K562 (cell line): Measurements from ENCODE around the gene P2RX3. TPM values are rescaled to one million over a fixed set of nuclear protein-coding genes. Genes with fewer than 3 reads are reported as not detected.

Experiments used
- ATAC-seq: fragments of 200-7000 bp; cut with Tn5 transposase; 3 replicates; pipeline ENCODE4 v1.9.1; 2020; ENCODE audit warnings: moderate library complexity
- BruUV-seq: library from RNA; stranded (reverse); fragments of 400-500 nt; replicated peaks from 2 replicates; lab custom pipeline; 2021; lab: Mats Ljungman, UMichigan
- CTCF ChIA-PET: fragments of 300-600 bp; formaldehyde crosslinking; extraction: SDS; loops from one replicate; lab custom pipeline; 2021; ENCODE audit warnings: low intra/inter-chr PET ratio; lab: Yijun Ruan, JAX
- POLR2A ChIA-PET: fragments of 300-600, 350-650 bp; sonication (Branson Sonifier 250); formaldehyde crosslinking; extraction: SDS; loops from one replicate; lab custom pipeline; 2021; ENCODE audit warnings: antibody characterized with exemption, inconsistent platforms; lab: Yijun Ruan, JAX
- DNase-seq, 4 experiments: peaks; one replicate each; pipeline versions ENCODE4 v3.0.0 to v3.0.0-alpha.2; 2011 to 2018; ENCODE audit warnings: low spot score in 3 of 4, mixed read lengths in 3 of 4; ENCODE audit errors: extremely low read depth in 1 of 4
- FAIRE-seq: peaks from 2 replicates; lab custom pipeline; 2011; peaks lifted over from hg19 to GRCh38; lab: Jason Lieb, UNC
- H2AFZ ChIP-seq: 2 replicates; pipeline ENCODE4 v1.6.0; 2011; ENCODE audit warnings: low read depth, low read length, control low read depth, inconsistent platforms
- H3K27ac ChIP-seq: fragments of 200-600 bp; 3 replicates; pipeline ENCODE4 v1.8.0; 2011; ENCODE audit warnings: low read depth, mild to moderate bottlenecking, control low read depth, inconsistent platforms, low read length, moderate library complexity, mixed read lengths; ENCODE audit errors: extremely low read depth
- H3K27me3 ChIP-seq, 2 experiments: fragments of 300-600 bp in 1 of 2; 2 replicates in 1 of 2; 3 replicates in 1 of 2; pipeline versions ENCODE4 v1.6.0 to v1.8.0; 2011; ENCODE audit warnings: inconsistent platforms in 2 of 2, low read length in 2 of 2, mild to moderate bottlenecking in 1 of 2, mixed read lengths in 1 of 2, moderate library complexity in 1 of 2; ENCODE audit not compliant: control insufficient read depth in 2 of 2, insufficient read depth in 2 of 2
- H3K36me3 ChIP-seq: fragments of 300-600 bp; 3 replicates; pipeline ENCODE4 v1.8.0; 2011; ENCODE audit warnings: mild to moderate bottlenecking, low read length, inconsistent platforms; ENCODE audit not compliant: control insufficient read depth, insufficient read depth
- H3K4me1 ChIP-seq, 2 experiments: fragments of 200-600 bp in 1 of 2; replicated peaks in 1 of 2; 2 replicates in 1 of 2; 3 replicates in 1 of 2; pipeline versions ENCODE4 v1.5.1 to v1.8.0; 2011; ENCODE audit warnings: inconsistent platforms in 2 of 2, low read length in 2 of 2, mild to moderate bottlenecking in 1 of 2, mixed read lengths in 1 of 2, moderate library complexity in 1 of 2; ENCODE audit not compliant: control insufficient read depth in 2 of 2, insufficient read depth in 2 of 2
- H3K4me2 ChIP-seq: 2 replicates; pipeline ENCODE4 v1.6.1; 2011; ENCODE audit warnings: low read length, control low read depth, inconsistent platforms, mixed read lengths; ENCODE audit not compliant: insufficient read depth
- H3K4me3 ChIP-seq: fragments of 200-600 bp; sonication (generic), shearing (Covaris generic); 2 replicates; pipeline ENCODE4 v1.5.1; 2016; ENCODE audit warnings: control low read depth, inconsistent platforms
- H3K79me2 ChIP-seq: fragments of 200-600 bp; 3 replicates; pipeline ENCODE4 v1.8.0; 2011; ENCODE audit warnings: low read length, inconsistent platforms; ENCODE audit not compliant: control insufficient read depth, insufficient read depth
- H3K9ac ChIP-seq, 2 experiments: 2 replicates each; pipeline versions ENCODE4 v1.6.0 to v1.6.1; 2011; ENCODE audit warnings: low read depth in 2 of 2, low read length in 2 of 2, control low read depth in 1 of 2, inconsistent platforms in 1 of 2, mild to moderate bottlenecking in 1 of 2, mixed read lengths in 1 of 2; ENCODE audit not compliant: insufficient read depth in 1 of 2
- H3K9me1 ChIP-seq: one replicate; pipeline ENCODE4 v1.6.0; 2011; ENCODE audit warnings: inconsistent platforms, mild to moderate bottlenecking, low read length, moderate library complexity; ENCODE audit not compliant: control insufficient read depth, insufficient read depth
- H3K9me3 ChIP-seq: replicated peaks from 2 replicates; pipeline ENCODE4 v1.5.1; 2011; ENCODE audit warnings: low read depth, low read length, inconsistent platforms; ENCODE audit not compliant: control insufficient read depth, insufficient read depth
- H4K20me1 ChIP-seq: replicated peaks from 2 replicates; pipeline ENCODE4 v1.6.1; 2011; ENCODE audit warnings: low read length, inconsistent platforms, mixed read lengths; ENCODE audit not compliant: control insufficient read depth, insufficient read depth
- HES1 ChIP-seq: fragments of 450-650 bp; IDR thresholded peaks from 2 replicates; pipeline ENCODE4 v1.6.1; 2016; ENCODE audit warnings: low read depth, mild to moderate bottlenecking, moderate library complexity
- KAT7 ChIP-seq: sonication (generic); formaldehyde crosslinking; IDR thresholded peaks from 2 replicates; pipeline ENCODE4 v1.8.0; 2022; ENCODE audit warnings: missing genetic modification reagents, mild to moderate bottlenecking, borderline replicate concordance
- NCOA1 ChIP-seq: fragments of 450-650 bp; IDR thresholded peaks from 2 replicates; pipeline ENCODE4 v1.6.1; 2016; ENCODE audit warnings: low read depth
- NCOA2 ChIP-seq, 2 experiments: fragments of 450-650 bp; IDR thresholded peaks; 2 replicates each; pipeline ENCODE4 v1.6.1; 2018; ENCODE audit warnings: mild to moderate bottlenecking in 2 of 2, moderate library complexity in 1 of 2; ENCODE audit not compliant: partially characterized antibody in 2 of 2
- PTBP1 ChIP-seq: fragments of 200-400 bp; formaldehyde crosslinking; IDR thresholded peaks from 2 replicates; pipeline ENCODE4 v1.6.1; 2017; ENCODE audit warnings: low read depth, low read length
- ZNF512 ChIP-seq: IDR thresholded peaks from 2 replicates; pipeline ENCODE4 v1.6.1; 2016; ENCODE audit warnings: missing genetic modification characterization, missing compliant biosample characterization
- ZNF707 ChIP-seq: fragments of 250-450 bp; sonication (Bioruptor Pico); conservative IDR thresholded peaks from 2 replicates; pipeline ENCODE4 v1.8.0; 2022; ENCODE audit warnings: inconsistent platforms, mild to moderate bottlenecking, moderate library complexity
- WGBS: fragments of 100-300 bp; shearing (Covaris generic); methylation state at CpG from one replicate; pipeline ENCODE4 v1.1.6; 2016; ENCODE audit warnings: low coverage, mixed read lengths; ENCODE audit not compliant: insufficient coverage; ENCODE audit errors: missing lambda C conversion rate; 5-methylcytosine and 5-hydroxymethylcytosine counted together
- in situ Hi-C: fragments of 300-500 bp; cut with MboI; formaldehyde crosslinking; loops from 4 replicates; pipeline ENCODE4 v1.15.0; 2018; ENCODE audit warnings: inconsistent platforms, mixed read lengths
- intact Hi-C: fragments of 100-400 bp; cut with micrococcal nuclease; formaldehyde crosslinking; loops from 2 replicates; pipeline ENCODE4 v1.14.2; 2022
- polyA plus RNA-seq, 8 experiments: library from polyadenylated mRNA; depleted of rRNA in 4 of 8; stranded (reverse) in 5 of 8; unstranded in 3 of 8; fragments of >200 nt; fragmentation: Nextera tagmentation in 2 of 8; fragmentation: Illumina TruSeq in 1 of 8; extraction: Ambion mirVana in 2 of 8; extraction: Trizol in 1 of 8; gene quantifications; 2 replicates each; pipeline versions ENCODE4 v1.2.1 to v1.2.3, GENCODE V29; 2011 to 2014; ENCODE audit warnings: inconsistent platforms in 1 of 8, missing spikeins in 1 of 8
- total RNA-seq, 7 experiments: library from RNA; depleted of rRNA in 6 of 7; stranded (reverse); fragments of >200 nt in 6 of 7; fragmentation: Illumina TruSeq in 2 of 7; extraction: Trizol in 2 of 7; gene quantifications; 2 replicates each; pipeline versions ENCODE4 v1.2.1 to v1.2.3, GENCODE V29; 2011 to 2021; ENCODE audit warnings: low replicate concordance in 1 of 7
- TF ChIP-seq, protein P1 (sequence below): fragments of 450-650 bp; IDR thresholded peaks from 2 replicates; pipeline ENCODE4 v1.6.1; 2018; ENCODE audit not compliant: partially characterized antibody
- TF ChIP-seq, protein P2 (sequence below), 3 experiments: fragments of 200-800 bp in 1 of 3; sonication (Bioruptor generic) in 1 of 3; sonication (generic) in 1 of 3; formaldehyde crosslinking in 1 of 3; IDR thresholded peaks; 2 replicates each; pipeline versions ENCODE4 v1.6.1 to v1.8.0; 2016 to 2022; ENCODE audit warnings: mild to moderate bottlenecking in 2 of 3, missing compliant biosample characterization in 2 of 3, missing genetic modification characterization in 2 of 3, missing genetic modification reagents in 1 of 3

P2RX3 gene
- total and polyA plus RNA-seq, 9 of the 15 experiments (the other 6 are each of a cell fraction or from before 2014, with no cell fraction given), result not detected

DNA sequence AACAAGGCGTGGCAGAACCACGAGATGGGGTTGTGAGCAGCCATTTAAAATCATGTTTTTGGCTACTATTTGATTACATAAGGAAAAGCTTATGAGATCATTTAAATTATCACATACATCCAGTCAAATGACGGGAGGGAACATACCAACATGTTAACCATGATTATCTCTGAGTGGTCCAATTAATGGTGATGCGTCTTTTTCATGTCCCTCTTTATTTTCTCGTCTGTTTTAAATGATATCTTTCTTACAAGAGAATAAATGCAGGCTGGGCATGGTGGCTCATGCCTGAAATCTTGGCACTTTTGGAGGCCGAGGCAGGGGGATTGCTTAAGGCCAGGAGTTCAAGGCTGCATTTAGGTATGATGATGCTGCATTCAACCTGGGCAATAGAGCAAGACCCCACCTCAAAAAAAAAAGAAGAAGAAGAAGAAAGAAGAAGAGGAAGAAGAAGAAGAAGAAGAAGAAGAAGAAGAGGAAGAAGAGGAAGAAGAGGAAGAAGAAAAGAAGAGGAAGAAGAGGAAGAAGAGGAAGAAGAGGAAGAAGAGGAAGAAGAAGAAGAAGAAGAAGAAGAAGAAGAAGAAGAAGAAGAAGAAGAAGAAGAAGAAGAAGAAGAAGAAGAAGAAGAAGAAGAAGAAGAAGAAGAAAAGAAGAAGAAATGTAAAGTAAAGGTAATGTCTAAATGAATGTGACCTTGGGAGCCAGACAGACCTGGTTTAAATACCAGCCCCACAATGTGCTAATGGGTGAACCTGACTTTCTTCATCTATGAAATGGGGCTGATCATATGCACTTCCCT is 65.0 kb downstream of the P2RX3 start (continued):
- 0 out of 2 replicates have a peak, but pooled peaks have one; percentile 5 for TF ChIP-seq KAT7 (CRISPR knock-in tag)
- peak; percentile 58; the same call in 1 of the 2 replicates for TF ChIP-seq PTBP1
- TF ChIP-seq, all 486 proteins: peak for 11; not testable (repeated sequence) for 475

DNA sequence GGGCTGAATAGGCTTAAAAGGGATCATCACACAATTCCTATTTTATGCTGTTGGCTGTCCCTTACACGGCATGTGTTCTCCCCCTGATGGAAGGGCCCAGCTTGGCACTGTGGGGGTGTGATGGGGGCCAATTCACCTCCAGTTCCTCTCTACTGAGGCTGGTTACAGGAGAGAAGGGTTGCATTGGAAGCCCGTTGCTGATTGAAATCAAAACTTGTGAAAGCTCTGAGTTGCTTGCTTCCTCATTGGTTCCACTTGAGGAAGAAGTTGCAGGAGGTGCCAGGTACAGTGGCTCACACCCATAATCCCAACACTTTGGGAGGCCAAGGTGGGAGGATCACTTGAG is 65.6 kb downstream of the P2RX3 start:
- ChIA-PET CTCF (no interaction called here), POLR2A (interaction anchor here (0.8 to 2.8 kb wide), 4 partner anchors 8 to 66 kb away, joined by 3 to 18 read pairs (median 4); partner anchors contain the start of gene P2RX3)
- Histone ChIP-seq H3K9ac (no peak overlapping the region), H3K36me3 (peaks cover 36% of the 10 kb centered on the region), H3K79me2 (no peaks in the 10 kb centered on the region), H3K4me1 (peaks cover 11 to 28% of the 10 kb centered on the region in 2 experiments; a peak in 3 of 5 replicates), H3K4me2 (no peak overlapping the region), H4K20me1 (no peaks in the 10 kb centered on the region), H3K27me3 (no peaks in the 10 kb centered on the region; a peak in 1 of 5 replicates), H3K27ac (no peak overlapping the region; the same call in 2 of the 3 replicates), H3K9me3 (no peaks in the 10 kb centered on the region), H3K4me3 (no peak overlapping the region), H3K9me1 (no peaks in the 10 kb centered on the region), H2AFZ (no peak overlapping the region)
- BruUV-seq, result no TSS peak
- TF ChIP-seq ZNF512 (tag), result peak; percentile 13; the same call in 1 of the 2 replicates
- TF ChIP-seq, protein P1, sequence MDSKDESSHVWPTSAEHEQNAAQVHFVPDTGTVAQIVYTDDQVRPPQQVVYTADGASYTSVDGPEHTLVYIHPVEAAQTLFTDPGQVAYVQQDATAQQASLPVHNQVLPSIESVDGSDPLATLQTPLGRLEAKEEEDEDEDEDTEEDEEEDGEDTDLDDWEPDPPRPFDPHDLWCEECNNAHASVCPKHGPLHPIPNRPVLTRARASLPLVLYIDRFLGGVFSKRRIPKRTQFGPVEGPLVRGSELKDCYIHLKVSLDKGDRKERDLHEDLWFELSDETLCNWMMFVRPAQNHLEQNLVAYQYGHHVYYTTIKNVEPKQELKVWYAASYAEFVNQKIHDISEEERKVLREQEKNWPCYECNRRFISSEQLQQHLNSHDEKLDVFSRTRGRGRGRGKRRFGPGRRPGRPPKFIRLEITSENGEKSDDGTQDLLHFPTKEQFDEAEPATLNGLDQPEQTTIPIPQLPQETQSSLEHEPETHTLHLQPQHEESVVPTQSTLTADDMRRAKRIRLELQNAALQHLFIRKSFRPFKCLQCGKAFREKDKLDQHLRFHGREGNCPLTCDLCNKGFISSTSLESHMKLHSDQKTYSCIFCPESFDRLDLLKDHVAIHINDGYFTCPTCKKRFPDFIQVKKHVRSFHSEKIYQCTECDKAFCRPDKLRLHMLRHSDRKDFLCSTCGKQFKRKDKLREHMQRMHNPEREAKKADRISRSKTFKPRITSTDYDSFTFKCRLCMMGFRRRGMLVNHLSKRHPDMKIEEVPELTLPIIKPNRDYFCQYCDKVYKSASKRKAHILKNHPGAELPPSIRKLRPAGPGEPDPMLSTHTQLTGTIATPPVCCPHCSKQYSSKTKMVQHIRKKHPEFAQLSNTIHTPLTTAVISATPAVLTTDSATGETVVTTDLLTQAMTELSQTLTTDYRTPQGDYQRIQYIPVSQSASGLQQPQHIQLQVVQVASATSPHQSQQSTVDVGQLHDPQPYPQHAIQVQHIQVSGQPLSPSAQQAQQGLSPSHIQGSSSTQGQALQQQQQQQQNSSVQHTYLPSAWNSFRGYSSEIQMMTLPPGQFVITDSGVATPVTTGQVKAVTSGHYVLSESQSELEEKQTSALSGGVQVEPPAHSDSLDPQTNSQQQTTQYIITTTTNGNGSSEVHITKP, result peak; percentile 28
- TF ChIP-seq, protein P2, sequence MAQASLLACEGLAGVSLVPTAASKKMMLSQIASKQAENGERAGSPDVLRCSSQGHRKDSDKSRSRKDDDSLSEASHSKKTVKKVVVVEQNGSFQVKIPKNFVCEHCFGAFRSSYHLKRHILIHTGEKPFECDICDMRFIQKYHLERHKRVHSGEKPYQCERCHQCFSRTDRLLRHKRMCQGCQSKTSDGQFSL (CRISPR knock-in tag; IDR thresholded peaks at IDR 0.05), result 0 out of 2 replicates have a peak, but pooled peaks have one; percentile 34
- TF ChIP-seq, protein P2 (tag; IDR thresholded peaks at IDR 0.05), result no peak
- TF ChIP-seq HES1, result no peak
- TF ChIP-seq NCOA1, result no peak
- peak in 1 of 2 experiments; percentile 66 for TF ChIP-seq NCOA2 (IDR thresholded peaks at IDR 0.05; ENCODE audit: partially characterized antibody in 2 of 2)
- no peak for TF ChIP-seq ZNF707 (CRISPR knock-in tag)
- in situ Hi-C loops (no loop called here), intact Hi-C loops (loop anchor here (2.0 kb wide), 2 partner anchors 21 to 45 kb away; no protein-coding TSS in a partner anchor)
- 53% methylated on average over 2 of the region's 2 CpGs for WGBS
- FAIRE-seq, result no peak
- no peak for DNase-seq
- ATAC-seq, result no peak
